Left renal pelvis (tissue), 4 donors: ENCODE data around the gene RANBP3. TPM values are rescaled to one million over a fixed set of nuclear protein-coding genes. Genes with fewer than 3 reads are reported as not detected.

ENCODE experiments used
- DNase-seq, 4 donors: peaks; one replicate each; pipeline ENCODE4 v3.0.0-alpha.2; 2013; ENCODE audit warnings: low read depth in 4 of 4, low spot score in 3 of 4
- polyA plus RNA-seq, 4 donors: library from polyadenylated mRNA; unstranded; fragments of 120-200 nt; gene quantifications; one replicate each; pipeline ENCODE4 v1.2.1, GENCODE V29; 2013; ENCODE audit not compliant: insufficient read length in 4 of 4

RANBP3 gene
- polyA plus RNA-seq, 4 donors, result 65.6 to 76.8 (median 69.5) TPM

DNA sequence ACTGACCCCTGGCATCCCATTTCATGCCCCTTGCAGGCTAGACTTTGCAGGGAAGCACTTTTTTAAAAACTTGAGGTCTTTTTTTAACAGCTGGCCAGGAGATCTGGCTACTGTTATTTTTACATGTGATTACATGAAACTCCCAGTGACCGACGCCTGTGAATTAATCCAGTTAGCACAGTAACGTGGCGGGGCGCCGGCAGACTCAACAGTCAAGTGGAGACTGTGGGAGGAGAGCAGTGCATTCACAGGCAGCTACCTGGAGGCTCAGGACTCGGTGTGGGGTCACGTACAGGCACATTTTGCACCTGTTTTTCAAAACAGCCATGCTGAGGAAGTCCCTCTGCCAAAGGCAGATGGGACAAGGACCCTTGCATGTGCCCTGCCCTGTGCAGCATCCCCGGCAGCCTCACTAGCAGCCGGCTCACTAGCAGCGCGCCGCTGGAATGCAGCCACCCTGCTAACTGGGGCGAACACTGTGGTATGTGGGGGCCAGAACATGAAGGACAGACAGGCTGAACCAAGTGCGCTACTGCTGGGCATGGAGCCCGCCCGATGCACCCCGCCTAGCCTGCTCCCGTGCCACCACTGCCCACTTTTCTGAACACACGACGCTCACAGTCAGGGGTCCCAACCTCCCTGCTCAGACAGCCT lies 45.2 kb downstream of the RANBP3 start:
- no peak for DNase-seq

DNA sequence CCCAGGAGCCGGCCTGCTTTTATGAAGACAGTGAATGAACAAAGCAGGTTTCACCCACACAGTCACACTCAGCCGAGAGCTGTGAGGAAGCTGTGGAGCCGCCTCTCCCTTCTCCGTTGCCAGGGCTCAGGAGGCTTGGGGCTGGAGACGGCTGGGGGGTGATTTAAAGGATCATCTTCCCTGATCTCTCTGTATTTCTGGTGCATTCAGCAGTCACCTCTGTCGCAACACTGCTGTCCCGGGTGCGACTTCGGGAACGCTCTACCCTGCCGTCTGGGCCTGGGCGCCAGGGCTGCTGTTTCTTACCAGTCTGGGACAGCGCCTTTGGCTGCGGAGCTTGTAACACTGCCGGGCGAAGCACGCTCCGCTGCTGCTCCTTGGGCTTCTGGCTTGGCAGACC lies 45.8 kb downstream of the RANBP3 start:
- no peak for DNase-seq

DNA sequence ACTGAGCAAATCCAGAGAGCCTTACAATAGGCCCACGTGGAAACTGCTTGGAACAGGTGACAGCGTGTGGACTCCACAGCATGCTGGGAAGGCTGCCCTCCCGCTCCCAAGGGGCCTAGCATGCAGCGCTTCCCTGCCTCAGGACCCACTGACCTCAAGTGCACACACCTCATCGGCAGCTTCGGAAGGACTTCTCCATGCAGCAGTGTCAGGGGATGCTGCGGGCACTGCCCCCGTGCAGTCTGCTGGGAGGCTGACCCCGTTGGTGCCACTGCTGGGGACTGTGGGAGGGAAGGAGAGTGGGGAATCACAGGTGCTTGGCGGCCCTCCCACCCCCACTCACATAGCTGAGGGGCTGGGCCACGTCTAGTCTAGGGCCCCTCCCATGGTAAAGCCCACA lies 46.7 kb downstream of the RANBP3 start:
- DNase-seq, result no peak

- no peak for DNase-seq
These were observed 48.3 kb downstream of the RANBP3 start for GRCh38 chr19:5929625-5930024.

DNA sequence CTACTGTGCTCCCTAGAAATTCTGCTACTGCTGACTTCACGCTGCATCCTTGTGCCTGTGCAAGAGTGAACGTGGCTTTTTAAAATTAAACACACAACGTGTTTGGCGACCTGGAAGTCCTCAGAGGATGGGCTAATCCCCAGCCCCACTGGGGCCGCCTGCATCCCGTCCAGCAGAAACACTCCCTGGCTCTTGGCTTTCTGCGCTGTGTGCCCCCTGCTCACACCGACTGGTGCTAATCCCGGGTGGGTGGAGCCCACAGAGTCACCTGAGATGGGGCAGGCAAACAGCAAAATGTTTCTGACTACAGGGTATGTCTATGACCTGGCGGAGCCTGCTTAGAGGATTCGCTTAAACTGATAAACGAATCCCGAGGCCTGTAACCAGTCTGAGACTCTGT lies 48.8 kb downstream of the RANBP3 start:
- no peak for DNase-seq

GRCh38 chr19:5927441-5927821 lies 50.5 kb downstream of the RANBP3 start:
- no peak for DNase-seq

DNA sequence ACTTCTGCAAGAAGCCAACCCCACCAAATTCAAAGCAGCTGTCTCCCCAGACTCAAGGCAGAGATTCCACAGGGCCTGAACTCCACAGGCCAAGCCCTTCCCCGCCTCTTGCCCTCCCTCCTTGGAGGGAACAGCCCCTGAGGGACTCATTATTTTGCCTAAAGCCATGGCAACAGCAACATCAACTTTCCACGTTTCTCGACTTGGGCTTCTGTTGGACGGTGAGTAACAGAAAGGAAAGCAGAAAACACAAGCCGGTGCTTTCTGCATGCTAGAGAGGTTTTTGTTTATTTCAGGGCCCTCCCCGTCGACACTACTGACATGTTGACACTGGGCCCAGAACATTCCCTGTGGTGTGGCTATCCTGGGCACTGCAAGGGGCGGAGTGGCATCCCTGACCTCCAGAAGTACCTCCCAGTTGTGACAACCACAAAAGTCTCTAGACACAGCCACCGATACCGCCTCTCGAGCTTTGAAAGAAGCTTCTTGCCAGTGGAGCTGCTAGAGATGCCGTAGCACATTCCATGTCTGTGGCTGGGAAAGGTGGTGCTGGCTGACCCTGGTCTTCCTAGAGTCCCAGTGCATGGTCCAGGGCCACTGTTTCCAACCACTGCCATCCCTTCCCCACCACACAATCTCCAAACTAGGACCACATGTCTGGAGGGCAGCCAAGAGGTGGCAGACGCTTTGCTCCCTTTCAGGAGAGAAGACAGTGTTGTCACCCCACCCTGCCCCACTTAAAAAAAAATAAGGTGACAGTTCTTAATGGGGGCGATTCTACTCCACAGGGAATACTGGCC lies 51.1 kb downstream of the RANBP3 start:
- DNase-seq, result no peak

- no peak for DNase-seq
These were observed 52.0 kb downstream of the RANBP3 start for GRCh38 chr19:5925830-5926427.

DNA sequence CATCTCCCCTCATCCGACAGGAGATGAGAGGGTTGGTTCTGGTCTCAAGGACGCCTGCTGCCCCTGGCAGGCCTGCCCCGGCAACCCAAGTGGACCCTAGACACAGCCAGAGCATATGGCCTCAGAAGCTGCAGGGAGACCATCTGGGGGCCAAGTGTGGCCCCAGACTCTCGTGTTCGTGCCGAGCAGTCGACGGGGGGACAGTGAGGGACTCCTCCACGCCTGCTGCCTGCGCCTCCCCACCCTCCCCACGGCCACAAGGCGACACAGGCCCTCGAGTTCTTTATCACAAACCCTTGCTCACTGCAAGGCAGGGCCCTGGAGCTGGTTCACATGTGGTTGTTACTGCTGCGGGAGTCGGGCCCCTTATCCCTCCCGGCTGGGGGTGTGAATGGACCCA lies 54.6 kb downstream of the RANBP3 start:
- no peak for DNase-seq

- DNase-seq, result no peak
These were observed 55.8 kb downstream of the RANBP3 start for GRCh38 chr19:5922161-5922545.

DNA sequence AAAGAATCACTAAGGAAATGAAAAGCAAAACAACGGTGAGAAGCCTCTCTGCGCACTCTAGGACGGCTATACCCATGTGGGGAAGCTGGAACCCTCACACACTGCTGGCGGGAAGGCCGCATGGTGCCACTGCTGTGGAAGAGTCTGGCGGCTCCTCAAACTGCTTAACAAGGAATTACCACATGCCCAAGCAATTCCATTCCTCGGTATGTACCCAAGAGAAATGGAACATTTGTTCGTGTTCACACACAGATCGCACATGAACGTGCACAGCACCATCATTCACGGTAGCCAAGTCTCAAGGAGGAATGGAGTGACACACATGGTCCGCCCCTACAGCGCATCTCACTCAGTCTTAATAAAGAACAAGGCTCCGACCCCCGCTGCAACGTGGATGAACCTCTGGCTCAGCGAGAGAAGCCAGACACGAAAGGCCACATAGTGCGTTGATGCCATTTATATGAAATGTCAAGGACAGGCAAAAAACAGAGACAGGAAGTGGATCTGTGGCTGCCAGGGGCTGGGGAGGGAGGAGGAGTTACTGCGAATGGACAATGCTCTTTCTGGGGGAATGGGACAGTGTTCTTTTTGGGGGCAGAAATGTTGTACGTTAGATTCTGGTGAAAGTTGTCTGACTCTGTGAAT lies 56.3 kb downstream of the RANBP3 start:
- DNase-seq, result no peak

DNA sequence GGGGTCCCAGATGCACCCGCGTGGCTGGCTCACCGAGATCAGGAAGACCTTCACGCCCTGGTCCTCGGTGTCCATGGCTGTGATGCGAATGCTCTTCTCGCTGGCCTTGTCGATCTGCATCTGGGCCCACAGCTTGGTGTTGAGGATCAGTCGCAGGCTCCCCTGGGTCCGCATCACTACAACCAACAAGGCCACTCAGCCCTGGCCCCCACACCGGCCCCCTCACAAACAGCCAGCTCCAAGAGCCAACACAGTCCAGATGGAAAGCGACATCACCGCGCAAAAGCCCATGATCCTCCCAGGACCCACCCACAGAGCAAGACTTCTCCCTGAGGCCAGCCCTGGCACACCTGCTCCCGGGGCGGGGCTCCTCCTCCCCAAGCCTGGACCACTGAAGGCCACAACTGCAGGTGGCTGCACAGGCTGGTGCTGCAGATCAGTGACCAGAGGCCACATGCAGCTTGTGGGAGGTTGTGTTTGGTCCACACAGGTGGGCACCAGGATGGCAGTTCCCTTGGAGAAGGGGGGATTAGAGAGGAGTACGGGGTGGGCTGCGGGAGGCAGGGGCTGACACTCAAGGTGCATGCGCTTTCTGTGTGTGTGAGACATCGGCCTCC lies 59.4 kb downstream of the RANBP3 start:
- no peak for DNase-seq

DNA sequence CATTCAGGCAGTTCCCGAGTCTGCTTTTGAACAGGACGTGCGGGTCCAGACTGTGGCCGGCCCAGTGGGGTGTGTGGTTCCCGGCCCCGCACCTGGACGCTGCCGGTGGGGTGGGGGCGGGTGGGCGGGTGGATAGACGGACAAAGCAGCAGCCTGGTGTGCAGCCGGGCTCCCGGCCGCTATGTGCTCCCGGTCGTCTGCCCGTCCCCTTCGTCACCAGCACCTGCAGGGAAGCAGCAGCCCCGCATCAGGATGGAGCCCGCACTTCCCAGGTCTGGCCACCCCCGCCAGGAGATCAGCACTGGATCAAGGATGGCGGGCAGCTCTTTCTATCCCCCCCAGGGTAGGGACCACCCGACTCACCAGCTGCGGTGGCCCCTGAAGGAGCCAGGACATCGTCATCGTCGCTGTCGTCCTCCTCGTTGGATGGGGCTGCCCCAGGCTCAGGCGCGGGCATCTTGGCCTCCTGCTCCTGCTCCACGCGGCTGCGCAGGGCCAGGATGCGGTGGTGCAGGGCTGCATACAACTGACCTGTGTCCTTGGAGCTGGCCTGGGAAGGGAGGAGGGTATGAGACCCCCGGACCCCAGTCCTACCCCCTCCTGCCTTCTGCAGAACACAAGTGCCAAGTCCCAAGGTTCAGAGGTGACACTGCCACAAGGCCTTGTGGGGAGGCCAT lies 60.4 kb downstream of the RANBP3 start:
- DNase-seq, result no peak

- no peak for DNase-seq
These were observed 61.7 kb downstream of the RANBP3 start for GRCh38 chr19:5916181-5916708.

GRCh38 chr19:5915782-5916165 lies 62.2 kb downstream of the RANBP3 start:
- DNase-seq, result no peak

- no peak for DNase-seq
These were observed 62.8 kb downstream of the RANBP3 start for GRCh38 chr19:5914946-5915781.

DNA sequence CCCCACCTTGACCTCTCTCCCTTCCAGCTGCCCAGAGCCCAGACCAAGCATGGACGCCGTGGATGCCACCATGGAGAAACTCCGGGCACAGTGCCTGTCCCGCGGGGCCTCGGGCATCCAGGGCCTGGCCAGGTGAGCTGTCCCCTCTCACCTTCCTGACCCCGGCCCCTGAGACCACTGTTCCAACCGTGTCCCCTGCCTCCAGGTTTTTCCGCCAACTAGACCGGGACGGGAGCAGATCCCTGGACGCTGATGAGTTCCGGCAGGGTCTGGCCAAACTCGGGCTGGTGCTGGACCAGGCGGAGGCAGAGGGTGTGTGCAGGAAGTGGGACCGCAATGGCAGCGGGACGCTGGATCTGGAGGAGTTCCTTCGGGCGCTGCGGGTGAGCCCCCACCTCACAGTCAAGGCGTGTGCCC lies 63.6 kb downstream of the RANBP3 start:
- DNase-seq, result no peak

- DNase-seq, result no peak
These were observed 64.1 kb downstream of the RANBP3 start, which contains the start of gene CAPS for GRCh38 chr19:5913739-5914357. CAPS (plus strand) TSS chr19:5914254; CDS start chr19:5914407, 153 bp downstream.

GRCh38 chr19:5911366-5911765 lies 66.6 kb downstream of the RANBP3 start:
- DNase-seq, result no peak
